Activated CD4-positive, CD25-positive, alpha-beta regulatory T cell treated with anti-CD3 and anti-CD28 coated beads, Interleukin-2, amount 50 U/mL, for 24 hours (primary cell): Measurements from ENCODE around the gene ANKH.
"Not testable (repeated sequence)": the region's sequence is repeated elsewhere in the genome, so short reads cannot be mapped to it uniquely, and the experiment has no call there.

ENCODE experiments used
- ATAC-seq, 2 donors: fragments of 150-1000 bp; cut with Tn5 transposase; one replicate each; pipeline ENCODE4 v1.10.0; 2021; ENCODE audit warnings: mild to moderate bottlenecking in 1 of 2, moderate library complexity in 1 of 2

ANKH gene

DNA sequence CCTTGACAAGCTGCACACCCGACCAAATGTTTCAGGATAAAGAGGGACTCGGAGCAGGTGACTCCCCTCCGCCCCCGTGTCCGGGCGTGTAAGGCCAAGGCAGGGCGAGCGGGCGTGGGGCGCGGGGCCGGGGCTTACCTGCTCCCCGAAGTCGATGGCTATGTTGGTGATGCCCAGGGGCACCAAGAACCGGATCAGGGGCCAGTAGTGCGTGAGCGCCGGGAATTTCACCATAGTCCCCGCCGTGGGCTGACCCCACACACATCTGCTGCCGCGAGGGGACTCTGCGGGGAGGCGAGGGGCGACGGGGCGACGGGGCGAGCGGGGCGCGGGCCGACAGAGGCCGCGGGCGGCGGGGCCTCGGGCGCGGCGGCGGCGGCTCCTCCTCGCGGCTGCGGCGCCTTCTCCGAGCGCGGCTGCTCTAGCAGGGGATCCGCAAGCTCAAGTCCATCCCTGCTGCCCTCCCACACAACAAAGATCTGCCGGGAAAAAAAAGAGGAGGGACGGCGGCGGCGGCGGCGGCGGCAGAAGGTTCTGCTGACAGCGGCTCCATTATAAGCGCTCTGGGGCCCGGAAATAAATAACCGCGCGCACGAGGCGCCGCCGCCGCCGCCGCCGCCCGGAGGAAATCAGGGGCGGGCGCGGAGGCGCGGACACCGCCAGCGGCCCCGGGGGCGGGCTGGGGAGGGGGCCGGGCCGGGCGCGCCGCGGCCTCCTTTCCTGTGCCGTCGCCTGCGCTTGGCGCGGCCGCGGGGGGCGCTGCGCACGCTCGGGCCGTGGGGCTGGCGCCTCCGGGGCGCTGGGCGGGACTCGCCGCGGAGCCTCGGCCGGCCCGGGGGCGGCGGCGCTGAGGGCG lies at the start of gene ANKH:
ANKH (minus strand) TSS at position 565 of the 856 bp plus-strand sequence; CDS start at position 234, 331 bp downstream.
- ATAC-seq, result peak; percentile 76 to 79

GRCh38 chr5:14920121-14920520 lies 48.5 kb upstream of the ANKH start:
- peak in 1 of 2 donors; percentile 41 for ATAC-seq

GRCh38 chr5:14919106-14919505 lies 47.5 kb upstream of the ANKH start:
- ATAC-seq, result not testable (repeated sequence)

- no peak for ATAC-seq
Measured at GRCh38 chr5:14917719-14918118, 46.1 kb upstream of the ANKH start.

- no peak for ATAC-seq
Measured at GRCh38 chr5:14915291-14915952, 43.8 kb upstream of the ANKH start.

DNA sequence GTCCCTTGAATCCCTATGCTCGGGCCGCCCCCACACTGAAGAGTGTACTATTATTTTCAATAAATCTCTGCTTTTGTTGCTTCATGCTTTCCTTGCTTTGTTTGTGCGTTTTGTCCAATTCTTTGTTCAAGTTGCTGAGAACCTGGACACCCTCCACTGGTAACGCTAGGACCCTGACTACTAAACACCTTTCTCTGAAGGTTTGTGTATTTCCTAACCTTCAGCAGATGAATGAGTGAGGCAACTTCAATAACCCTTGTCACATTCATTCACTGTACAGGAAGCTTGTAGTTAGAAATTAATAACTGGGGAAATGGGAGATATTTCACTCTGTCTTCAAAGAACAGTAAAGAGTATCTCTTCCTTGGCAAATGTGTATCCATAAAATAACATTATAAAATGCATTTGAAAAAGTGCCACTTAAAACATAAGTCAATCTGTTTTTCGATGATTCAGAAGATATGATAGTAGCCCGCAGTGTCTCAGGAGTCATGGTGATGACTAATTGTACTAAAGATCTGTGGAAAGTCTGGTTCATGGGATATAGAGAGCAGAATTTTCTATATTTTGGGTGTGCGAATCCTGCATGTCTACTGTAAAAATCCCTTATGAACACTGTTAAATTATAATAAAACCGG lies 43.2 kb upstream of the ANKH start:
- peak; percentile 78 to 96 for ATAC-seq

GRCh38 chr5:14914193-14914592 lies 42.6 kb upstream of the ANKH start:
- no peak for ATAC-seq

DNA sequence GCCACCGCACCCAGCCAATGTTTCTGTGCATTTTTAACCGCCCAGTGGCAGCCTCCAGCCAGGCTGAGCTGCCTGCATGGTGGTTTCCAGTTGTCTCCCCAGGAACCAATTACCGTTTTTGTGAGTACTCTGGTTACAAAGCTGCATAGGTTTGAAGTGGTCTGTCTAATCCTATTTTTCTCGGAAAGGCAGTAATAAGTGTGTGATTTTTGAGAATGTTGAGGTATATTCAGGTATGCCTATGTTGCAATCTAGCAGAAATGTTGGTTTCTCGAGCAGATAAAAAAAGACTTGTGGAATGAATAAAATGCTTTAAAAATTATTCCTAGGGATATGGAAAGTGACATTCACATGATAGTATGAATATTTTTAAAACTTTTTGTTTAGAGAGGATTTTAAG lies 41.5 kb upstream of the ANKH start:
- no peak for ATAC-seq

DNA sequence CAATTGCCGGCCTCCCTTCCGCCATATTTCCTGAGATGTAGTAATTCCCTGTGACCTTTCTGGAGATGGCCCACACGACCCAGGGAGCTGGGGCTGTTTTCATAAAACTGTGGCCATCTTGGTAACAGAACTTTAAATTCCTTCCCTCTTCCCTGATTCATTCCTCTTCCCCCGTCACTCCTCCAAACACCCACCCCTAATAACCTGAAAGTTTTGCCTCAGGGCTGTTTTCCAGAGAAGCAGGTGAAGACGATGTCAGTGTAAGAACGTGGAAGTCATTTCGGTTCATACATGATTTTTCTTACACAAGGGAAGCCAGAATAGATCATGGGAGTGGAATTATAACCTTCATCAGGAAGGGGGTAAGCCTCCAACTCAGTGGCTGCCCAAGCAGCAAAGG lies 40.6 kb upstream of the ANKH start:
- ATAC-seq, result no peak

DNA sequence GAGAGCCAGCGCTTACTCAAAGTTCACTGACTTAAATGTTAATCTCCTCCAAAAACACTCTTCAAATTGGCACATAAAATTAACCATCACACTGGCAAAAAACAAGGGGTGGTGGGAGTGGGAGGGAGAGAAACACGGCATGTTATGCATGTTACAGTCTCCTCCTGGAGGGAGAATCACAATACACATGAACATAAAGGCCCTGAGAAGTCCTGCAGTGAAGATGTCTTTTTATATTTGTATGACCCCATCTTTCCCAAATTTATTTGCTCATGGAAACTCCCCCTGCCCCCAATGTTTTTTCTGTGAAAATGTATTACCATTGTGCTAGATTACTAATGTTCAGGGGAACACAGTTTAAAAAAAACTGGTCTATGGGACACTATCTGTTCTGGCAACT lies 37.8 kb upstream of the ANKH start:
- ATAC-seq, result no peak

- ATAC-seq, result no peak
Measured at GRCh38 chr5:14908172-14908571, 36.6 kb upstream of the ANKH start.

DNA sequence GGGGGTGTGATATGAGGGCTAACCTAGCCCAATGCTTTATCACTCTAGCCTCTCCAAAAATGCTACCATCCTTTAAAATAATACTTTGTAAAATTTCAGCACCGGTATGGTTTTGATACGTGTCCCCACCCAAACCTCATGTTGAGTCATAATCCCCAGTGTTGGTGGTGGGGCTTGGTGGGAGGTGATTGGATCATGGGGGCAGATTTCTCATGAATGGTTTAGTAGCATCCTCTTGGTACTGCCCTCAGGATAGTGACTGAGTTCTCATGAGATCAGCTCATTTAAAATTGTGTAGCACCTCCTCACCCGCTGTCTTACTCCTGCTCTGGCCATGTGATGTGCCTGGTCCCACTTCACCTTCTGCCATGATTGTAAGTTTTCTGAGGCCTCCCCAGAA lies 35.0 kb upstream of the ANKH start:
- ATAC-seq, result peak in 1 of 2 donors; percentile 33

GRCh38 chr5:14902826-14903560 lies 31.4 kb upstream of the ANKH start:
- ATAC-seq, result no peak

DNA sequence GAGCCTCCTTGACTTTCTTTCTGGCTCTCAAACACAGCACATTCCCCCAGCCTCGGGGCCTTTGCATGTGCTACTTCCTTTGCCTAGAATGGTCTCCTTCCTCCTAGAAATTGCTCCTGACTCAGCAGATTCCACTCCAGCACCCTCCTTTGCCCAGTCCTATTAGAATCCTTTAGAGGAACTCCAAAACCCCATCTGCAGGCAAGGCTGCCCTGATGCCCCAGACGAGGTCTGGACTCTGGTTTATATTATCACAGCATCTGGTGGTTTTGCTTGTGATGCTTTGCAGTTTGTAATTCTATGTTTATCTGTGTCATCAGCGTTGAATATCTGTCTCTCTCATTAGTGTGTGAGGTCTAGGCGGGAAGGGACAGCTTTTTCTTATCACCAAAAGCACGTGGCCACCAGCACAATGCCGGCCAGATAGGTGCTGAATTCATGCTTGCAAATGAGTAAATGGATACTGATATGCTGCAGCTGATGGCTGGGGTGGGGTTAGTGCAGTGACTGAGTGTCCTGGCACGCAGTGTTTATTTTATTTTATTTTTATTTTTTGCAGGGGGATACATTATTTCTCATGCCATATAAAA lies 30.0 kb upstream of the ANKH start:
- no peak for ATAC-seq

DNA sequence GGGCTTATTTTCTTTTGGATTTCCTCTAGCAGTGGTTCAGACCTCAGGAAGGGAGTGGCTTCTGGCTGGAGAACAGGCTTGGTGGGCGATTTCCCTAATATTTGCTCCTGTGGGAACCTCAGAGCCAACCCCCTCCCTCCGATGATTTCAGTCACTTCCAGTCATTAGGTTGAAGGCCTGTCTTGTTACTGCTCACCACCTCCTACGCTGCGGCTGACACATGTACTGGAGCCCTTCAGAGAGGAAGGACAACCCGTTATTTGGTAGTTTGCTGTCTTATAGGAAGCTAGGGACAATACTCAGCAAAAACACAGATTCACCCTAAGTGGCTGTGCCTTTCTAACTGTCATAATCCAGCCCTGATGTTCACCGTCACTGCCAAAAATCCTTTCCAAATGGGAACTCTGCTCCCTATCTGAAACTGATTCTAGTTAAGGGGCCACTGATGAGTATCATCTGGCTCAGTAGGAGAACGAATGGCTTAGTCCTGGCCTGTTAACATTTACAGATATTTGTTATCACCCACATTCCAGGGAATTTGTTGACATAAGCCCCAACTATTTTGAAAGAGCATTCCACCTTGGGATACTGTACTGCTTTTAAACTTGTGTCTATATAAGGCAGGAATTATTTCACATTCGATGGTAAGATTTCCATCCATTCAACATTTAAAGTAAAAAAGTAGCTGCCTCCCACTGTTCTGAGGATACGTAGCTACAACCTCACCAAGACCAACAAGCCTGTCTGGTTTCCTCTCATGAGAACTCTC lies 29.3 kb upstream of the ANKH start:
- ATAC-seq, result no peak

DNA sequence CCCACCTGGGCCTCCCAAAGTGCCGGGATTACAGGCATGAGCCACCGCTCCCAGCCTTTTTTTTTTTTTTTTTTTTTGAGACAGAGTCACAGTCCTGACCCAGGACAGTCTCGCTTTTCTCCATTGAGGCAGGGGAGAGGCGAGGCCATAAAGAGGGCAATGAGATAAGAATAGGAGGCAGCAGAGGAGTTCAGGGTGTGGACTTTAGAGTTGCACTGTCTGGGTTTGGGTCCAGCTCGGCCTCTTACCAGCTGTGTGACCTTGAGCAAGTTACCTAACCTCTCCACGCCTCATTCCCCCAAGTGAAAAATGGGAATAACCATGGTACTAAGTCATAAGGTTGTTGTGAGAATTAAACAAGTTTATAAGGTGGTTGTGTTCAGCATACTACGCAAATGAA lies 24.6 kb upstream of the ANKH start:
- ATAC-seq, result no peak

DNA sequence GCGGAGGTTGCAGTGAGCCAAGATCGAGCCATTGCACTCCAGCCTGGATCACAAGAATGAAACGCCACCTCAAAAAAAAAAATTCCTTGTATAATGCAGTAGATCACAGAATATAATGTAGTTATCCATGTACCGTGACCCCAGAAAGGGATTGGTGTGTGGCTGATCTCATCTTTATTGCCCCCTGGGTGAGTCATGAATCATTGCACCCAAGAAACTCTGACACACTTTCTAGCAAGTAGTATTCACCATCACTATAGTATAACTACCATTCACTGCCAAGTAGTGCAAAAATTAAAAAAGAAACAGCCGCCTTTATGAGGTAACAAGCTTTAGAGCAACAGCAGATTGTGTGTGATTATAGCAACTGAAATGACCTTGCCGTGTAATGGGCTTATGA lies 23.7 kb upstream of the ANKH start:
- ATAC-seq, result no peak

DNA sequence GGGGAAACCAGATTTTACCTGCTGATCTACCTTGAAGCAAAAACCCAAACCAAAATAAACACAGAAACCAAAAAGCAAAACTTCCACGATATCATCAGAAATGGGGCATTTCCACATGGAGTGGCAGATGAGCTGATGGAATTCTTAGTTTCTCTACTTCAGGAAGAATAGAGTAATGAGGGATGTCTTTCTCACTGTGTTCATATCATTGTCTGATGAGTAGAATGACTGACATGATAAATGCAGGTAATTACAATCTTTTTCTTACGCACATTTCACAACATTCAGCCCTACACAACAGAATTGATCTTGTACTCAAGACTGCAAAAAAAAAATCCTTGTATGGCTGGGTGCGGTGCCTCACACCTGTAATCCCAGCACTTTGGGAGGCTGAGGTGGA lies 23.2 kb upstream of the ANKH start:
- ATAC-seq, result no peak

DNA sequence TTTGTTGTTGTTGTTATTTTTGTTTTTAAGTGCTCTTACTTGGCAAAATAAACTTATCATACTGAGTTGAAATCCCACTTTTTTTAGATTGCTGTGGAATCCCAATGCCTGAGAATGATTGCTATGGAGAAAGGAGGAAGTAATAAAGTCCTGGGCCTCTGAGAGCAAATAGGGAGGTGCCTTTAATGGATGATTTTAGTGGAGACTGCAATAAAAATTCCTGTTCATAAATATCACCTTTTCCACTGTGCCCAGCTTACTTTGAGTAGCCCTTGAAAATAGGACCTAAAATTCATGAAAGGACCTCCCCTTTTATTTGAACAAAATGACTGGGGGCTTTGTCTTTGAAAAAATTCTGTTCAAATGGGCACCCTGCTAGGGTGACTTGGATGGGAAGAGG lies 21.8 kb upstream of the ANKH start:
- no peak for ATAC-seq

- no peak for ATAC-seq
Measured at GRCh38 chr5:14890846-14891245, 19.3 kb upstream of the ANKH start.

DNA sequence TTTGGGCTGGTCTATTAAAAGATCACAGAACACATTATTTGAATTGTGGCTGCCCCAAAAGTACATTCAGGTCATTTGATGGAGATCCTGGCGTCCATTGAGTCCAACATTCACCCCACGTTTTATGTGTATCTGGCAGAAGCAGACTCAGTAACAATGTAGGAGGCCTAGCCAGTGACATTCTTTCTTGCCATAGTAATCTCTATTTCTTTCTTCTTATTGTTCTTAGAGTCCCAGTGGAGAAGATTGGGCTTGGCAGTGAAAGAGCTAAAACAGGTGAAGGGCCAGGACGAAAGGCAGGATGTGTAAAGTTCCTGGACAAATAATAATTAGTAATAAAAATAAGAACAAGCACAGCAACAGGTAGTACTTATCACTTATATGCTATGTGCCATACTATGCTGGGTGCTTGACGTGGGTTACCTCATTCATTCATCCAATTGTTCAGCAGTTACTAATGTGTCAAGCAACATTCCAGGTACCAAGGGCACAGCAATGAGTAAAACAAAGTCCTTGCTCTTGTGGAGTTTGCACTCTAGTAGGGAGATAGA lies 12.6 kb upstream of the ANKH start:
- ATAC-seq, result no peak
